Kidney (tissue), 14 donors: ENCODE data around the gene ZBTB17. TPM values are rescaled to one million over a fixed set of nuclear protein-coding genes. Genes with fewer than 3 reads are reported as not detected.
"Not testable (repeated sequence)": the region's sequence is repeated elsewhere in the genome, so short reads cannot be mapped to it uniquely, and the experiment has no call there.

Source experiments
- DNase-seq, 5 donors: peaks; one replicate each; pipeline ENCODE4 v3.0.0-alpha.2; 2013 to 2020
- FAIRE-seq: peaks from 2 replicates; lab custom pipeline; 2012; peaks lifted over from hg19 to GRCh38; lab: Jason Lieb, UNC
- H3K27ac ChIP-seq, 2 donors: one replicate each; pipeline ENCODE4 v1.7.0; 2013; ENCODE audit warnings: low read depth in 2 of 2, low read length in 2 of 2, inconsistent platforms in 1 of 2
- H3K27me3 ChIP-seq: one replicate; pipeline ENCODE4 v1.7.1; 2013; ENCODE audit warnings: low read length, inconsistent platforms; ENCODE audit not compliant: control insufficient read depth, insufficient read depth
- H3K36me3 ChIP-seq, 3 donors: one replicate each; pipeline versions ENCODE4 v1.7.0 to v1.7.1; 2013; ENCODE audit warnings: low read length in 3 of 3, control low read depth in 1 of 3, inconsistent platforms in 1 of 3; ENCODE audit not compliant: insufficient read depth in 3 of 3, control insufficient read depth in 2 of 3
- H3K4me1 ChIP-seq, 3 donors: one replicate each; pipeline versions ENCODE4 v1.7.0 to v1.7.1; 2013; ENCODE audit warnings: low read length in 3 of 3, inconsistent platforms in 1 of 3, low read depth in 1 of 3; ENCODE audit not compliant: control insufficient read depth in 2 of 3, insufficient read depth in 2 of 3
- H3K4me3 ChIP-seq, 3 donors: one replicate each; pipeline versions ENCODE4 v1.7.0 to v1.8.1; 2013; ENCODE audit warnings: low read length in 3 of 3, control low read depth in 1 of 3, inconsistent platforms in 1 of 3
- H3K9ac ChIP-seq, 3 donors: one replicate each; pipeline versions ENCODE4 v1.7.0 to v1.7.1; 2013; ENCODE audit warnings: low read length in 3 of 3, control low read depth in 1 of 3, inconsistent platforms in 1 of 3
- H3K9me3 ChIP-seq, 3 donors: one replicate each; pipeline versions ENCODE4 v1.7.0 to v1.7.1; 2013; ENCODE audit warnings: low read length in 3 of 3, control low read depth in 1 of 3, inconsistent platforms in 1 of 3; ENCODE audit not compliant: control insufficient read depth in 2 of 3, insufficient read depth in 1 of 3
- intact Hi-C: fragments of 100-400 bp; cut with DNase I; formaldehyde crosslinking; loops from one replicate; pipeline ENCODE4 v1.11.1; 2022
- polyA plus RNA-seq: library from polyadenylated mRNA; stranded (reverse); fragments of 350-450 nt; fragmentation: Illumina TruSeq; extraction: RNeasy Lipid Tissue Mini Kit (QIAGEN cat#74804); gene quantifications from one replicate; pipeline ENCODE4 v1.2.3, GENCODE V29; 2014; ENCODE audit warnings: low read depth, low replicate concordance; ENCODE audit not compliant: insufficient read depth
- total RNA-seq: library from RNA; stranded (reverse); fragmentation: NEBNext Ultra II Directional; extraction: Animal tissue kit (Norgen Biotek cat#: 25700); gene quantifications from one replicate; pipeline ENCODE4 v1.2.1, GENCODE V29; 2021
- TF ChIP-seq, protein P1 (sequence below): IDR thresholded peaks from 3 replicates; pipeline ENCODE4 v1.5.1; 2012; ENCODE audit warnings: mild to moderate bottlenecking, moderate library complexity, borderline replicate concordance; ENCODE audit not compliant: insufficient read depth; ENCODE audit errors: extremely low read depth
- donor health status: control.
- donor health status: control.
- donor health status: control.
- donor health status: control.
- donor health status: control.
- donor health status: DM: yes; HTN: yes; CAD: no.
- donor health status: Normal renal cell carcinoma (clear cell type).

The ZBTB17 gene
- total and polyA plus RNA-seq, 2 donors from 2014 or later, result 33.1 to 41.5 TPM

DNA sequence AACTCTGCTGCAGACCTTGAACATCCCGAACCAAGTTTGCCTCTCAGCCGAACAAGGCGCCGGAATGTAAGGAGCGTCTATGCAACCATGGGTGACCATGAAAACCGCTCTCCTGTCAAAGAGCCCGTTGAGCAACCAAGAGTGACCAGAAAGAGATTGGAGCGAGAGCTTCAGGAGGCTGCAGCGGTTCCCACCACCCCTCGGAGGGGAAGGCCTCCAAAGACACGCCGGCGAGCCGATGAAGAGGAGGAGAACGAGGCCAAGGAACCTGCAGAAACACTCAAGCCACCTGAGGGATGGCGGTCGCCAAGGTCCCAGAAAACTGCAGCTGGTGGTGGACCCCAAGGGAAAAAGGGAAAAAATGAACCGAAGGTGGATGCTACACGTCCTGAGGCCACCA lies 44.0 kb downstream of the ZBTB17 start:
- FAIRE-seq (no peak), DNase-seq (peak in 1 of 5 donors; percentile 24)
- intact Hi-C loops, result no loop called here
- no peak overlapping the region for H3K4me3 ChIP-seq
- no peaks in the 10 kb centered on the region for H3K27me3 ChIP-seq
- H3K9ac ChIP-seq, result no peak overlapping the region
- H3K27ac ChIP-seq, result no peak overlapping the region
- TF ChIP-seq, protein P1, sequence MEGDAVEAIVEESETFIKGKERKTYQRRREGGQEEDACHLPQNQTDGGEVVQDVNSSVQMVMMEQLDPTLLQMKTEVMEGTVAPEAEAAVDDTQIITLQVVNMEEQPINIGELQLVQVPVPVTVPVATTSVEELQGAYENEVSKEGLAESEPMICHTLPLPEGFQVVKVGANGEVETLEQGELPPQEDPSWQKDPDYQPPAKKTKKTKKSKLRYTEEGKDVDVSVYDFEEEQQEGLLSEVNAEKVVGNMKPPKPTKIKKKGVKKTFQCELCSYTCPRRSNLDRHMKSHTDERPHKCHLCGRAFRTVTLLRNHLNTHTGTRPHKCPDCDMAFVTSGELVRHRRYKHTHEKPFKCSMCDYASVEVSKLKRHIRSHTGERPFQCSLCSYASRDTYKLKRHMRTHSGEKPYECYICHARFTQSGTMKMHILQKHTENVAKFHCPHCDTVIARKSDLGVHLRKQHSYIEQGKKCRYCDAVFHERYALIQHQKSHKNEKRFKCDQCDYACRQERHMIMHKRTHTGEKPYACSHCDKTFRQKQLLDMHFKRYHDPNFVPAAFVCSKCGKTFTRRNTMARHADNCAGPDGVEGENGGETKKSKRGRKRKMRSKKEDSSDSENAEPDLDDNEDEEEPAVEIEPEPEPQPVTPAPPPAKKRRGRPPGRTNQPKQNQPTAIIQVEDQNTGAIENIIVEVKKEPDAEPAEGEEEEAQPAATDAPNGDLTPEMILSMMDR, result no peak
- H3K4me1 ChIP-seq, result no peaks in the 10 kb centered on the region
- no peaks in the 10 kb centered on the region for H3K9me3 ChIP-seq
- peaks cover 22 to 88% (median 61%) of the 10 kb centered on the region in 3 donors for H3K36me3 ChIP-seq

DNA sequence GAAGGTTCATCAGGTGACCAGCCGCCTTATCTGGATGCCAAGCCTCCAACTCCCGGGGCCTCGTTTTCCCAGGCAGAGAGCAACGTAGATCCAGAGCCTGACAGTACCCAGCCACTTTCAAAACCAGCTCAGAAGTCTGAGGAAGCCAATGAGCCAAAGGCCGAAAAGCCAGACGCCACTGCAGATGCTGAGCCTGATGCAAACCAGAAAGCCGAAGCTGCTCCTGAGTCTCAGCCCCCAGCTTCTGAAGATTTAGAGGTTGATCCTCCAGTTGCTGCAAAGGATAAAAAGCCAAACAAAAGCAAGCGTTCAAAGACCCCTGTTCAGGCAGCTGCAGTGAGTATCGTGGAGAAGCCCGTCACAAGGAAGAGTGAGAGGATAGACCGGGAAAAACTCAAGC lies 44.5 kb downstream of the ZBTB17 start:
- Histone ChIP-seq H3K27me3 (no peaks in the 10 kb centered on the region), H3K4me3 (no peak overlapping the region), H3K27ac (no peak overlapping the region), H3K9me3 (no peaks in the 10 kb centered on the region), H3K36me3 (peaks cover 22 to 83% (median 59%) of the 10 kb centered on the region in 3 donors), H3K4me1 (no peaks in the 10 kb centered on the region), H3K9ac (no peak overlapping the region)
- no peak for FAIRE-seq
- DNase-seq, result peak in 1 of 5 donors; percentile 38
- TF ChIP-seq, protein P1, result no peak
- intact Hi-C loops, result no loop called here

- FAIRE-seq (no peak), DNase-seq (no peak)
- H3K4me3 ChIP-seq, result no peak overlapping the region
- peaks cover 22 to 77% (median 52%) of the 10 kb centered on the region in 3 donors for H3K36me3 ChIP-seq
- H3K9me3 ChIP-seq, result no peaks in the 10 kb centered on the region
- H3K9ac ChIP-seq, result no peak overlapping the region
- H3K4me1 ChIP-seq, result no peaks in the 10 kb centered on the region
- H3K27ac ChIP-seq, result no peak overlapping the region
- TF ChIP-seq, protein P1, result no peak
- intact Hi-C loops, result no loop called here
- H3K27me3 ChIP-seq, result no peaks in the 10 kb centered on the region
Observed at GRCh38 chr1:15928971-15929965, 46.6 kb downstream of the ZBTB17 start.

DNA sequence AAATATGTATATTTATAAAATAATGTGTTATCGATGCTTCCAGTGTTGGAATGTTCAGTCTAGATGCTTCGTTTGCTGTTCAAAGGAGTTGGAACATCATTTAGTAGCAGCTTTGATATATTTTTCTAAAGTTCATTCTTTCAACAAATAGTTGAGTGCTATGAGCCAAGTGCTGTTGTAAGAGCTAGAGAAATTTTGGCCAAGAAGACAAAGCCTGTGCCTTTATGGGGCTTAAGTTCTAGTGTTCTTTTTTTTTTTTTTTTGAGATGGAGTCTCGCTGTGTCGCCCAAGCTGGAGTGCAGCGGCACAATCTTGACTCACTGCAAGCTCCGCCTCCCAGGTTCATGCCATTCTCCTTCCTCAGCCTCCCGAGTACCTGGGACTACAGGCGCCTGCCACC lies 49.5 kb downstream of the ZBTB17 start:
- H3K27ac ChIP-seq, H3K9ac ChIP-seq, DNase-seq, intact Hi-C loops, H3K27me3 ChIP-seq, H3K9me3 ChIP-seq, H3K4me1 ChIP-seq, H3K4me3 ChIP-seq, FAIRE-seq: not testable (repeated sequence)
- peaks cover 24 to 64% (median 45%) of the 10 kb centered on the region in 3 donors for H3K36me3 ChIP-seq
